ENCODE results near the gene SLA2.
A peak's percentile ranks its signal among the peaks of the same experiment; 100 is the strongest.
"Not testable (repeated sequence)": the region's sequence is repeated elsewhere in the genome, so short reads cannot be mapped to it uniquely, and the experiment has no call there.

SLA2 gene

DNA sequence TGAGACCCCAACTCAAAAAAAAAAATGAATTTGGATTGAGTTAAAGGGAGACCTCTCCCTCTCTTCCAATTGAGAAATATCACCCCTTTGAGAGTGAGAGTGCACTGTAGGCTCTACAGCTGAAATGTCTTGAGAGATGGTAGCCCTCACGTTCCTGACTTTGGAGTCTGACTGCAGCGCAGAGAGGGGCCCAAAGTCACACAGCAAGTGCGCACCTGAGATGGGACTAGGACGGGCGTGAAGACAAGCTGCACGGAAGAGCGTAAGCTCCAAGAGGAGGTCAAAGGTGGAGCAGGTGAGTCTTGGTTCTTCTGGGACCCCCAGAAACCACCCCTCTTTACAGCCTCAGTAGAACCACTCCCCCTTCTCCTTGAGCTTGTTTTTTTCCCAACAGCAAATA is 643 bp downstream of the SLA2 start:
- DNase-seq (ENCODE audit: low read depth): no peak

DNA sequence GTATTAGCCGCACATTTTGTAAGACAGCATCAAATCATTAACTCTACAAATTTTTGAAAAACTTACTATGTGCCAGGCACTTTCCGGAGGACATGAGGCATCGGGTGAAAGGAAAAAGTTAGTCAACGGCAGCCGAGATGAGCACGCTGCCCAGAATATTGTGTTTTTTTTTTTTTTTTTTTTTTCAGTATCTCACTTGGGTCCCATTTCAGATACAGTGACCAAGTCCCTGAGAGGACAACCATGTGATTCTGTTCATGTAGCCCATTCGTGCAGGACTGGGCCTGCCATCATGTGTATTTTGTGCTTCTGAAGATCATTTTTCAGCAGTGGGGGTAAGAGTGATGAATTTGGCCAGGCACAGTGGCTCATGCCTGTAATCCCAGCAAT is 1.3 kb downstream of the SLA2 start:
- no peak for DNase-seq (ENCODE audit: low read depth)

DNA sequence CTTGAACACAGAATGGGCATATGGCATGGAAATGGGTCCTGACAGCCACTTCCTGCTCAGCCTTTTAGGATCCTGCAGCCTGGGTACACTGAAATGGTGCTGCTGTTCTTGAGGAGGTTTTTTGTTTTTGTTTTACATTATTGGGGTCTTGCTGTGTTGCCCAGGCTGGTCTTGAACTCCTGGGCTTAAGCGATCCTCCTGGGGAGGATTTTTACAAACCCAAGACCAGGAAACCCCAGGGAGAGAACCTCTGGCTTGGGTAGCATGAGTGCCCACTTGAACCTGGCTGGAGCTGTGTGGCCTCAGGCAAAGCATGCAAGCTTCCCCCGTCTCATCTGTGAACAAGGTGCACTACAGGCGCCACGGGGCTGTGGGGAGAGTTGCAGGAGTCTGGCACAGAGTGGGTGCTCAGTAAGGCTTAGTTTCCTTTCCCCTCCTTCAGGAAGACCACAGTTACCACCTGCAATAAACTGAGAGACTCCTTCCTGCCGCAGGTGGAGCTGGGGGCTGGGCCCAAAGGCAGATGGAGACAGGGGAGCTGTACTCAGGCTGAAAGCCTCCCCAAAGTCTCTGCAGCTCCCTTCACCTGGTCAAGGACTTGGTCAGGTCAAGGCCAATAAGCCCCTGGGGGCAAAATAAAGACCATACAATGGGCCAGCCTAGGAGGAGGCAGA is 1.8 kb downstream of the SLA2 start:
- DNase-seq (ENCODE audit: low read depth): no peak

DNA sequence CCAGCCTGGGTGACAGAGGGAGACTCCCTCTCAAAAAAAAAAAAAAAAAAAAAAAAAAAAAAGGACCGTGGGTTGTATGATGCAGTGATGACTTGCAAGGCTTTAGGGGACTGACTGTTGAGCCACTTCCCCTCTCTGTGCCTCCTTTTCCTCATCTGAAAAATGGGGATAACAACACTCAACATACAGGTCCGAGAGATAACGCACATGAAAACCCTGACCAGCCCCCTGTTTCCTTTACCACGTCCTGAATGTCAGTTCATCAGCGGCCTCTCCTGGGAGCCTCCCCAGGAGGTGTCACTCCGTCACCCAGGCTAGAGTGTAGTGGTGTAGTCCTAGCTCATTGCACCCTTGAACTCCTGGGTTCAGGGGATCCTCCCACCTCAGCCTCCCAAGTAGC is 3.9 kb downstream of the SLA2 start:
- no peak for DNase-seq (ENCODE audit: low read depth)

DNA sequence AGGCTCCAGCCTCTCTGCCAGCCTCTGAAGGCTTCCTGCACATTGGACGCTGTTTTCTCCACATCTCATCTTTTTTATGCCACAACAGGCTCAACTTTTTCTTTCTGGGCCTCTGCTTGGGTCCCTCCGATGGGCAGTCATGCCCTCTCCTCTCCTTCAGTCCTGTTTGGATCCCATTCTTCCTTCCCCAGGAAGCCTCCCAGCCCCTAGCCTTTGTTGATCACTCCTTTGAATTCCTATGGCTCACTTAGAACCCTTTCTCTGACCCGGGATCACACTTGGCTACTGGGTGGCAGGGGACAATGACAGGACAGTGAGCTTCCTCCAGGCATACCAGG is 4.5 kb downstream of the SLA2 start:
- no peak for DNase-seq (ENCODE audit: low read depth)

DNA sequence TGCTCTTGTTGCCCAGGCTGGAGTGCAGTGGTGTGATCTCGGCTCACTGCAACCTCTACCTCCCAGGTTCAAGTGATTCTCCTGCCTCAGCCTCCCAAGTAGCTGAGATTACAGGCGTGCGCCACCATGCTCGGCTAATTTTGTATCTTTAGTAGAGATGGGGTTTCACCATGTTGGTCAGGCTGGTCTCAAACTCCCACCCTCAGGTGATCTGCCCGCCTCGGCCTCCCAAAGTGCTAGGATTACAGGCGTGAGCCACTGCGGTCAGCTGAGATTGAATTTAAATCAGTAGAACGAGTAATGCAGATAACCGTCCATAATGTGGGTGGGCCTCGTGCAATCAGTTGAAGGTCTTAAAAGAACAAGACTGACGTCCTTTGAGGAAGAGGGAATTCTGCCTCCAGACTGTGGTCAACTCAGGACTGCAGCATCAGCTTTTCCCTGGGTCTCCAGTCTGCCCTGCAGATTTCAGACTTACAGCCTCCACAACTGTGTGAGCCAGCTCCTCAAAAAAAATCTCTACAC is 7.1 kb downstream of the SLA2 start:
- DNase-seq (ENCODE audit: low read depth): not testable (repeated sequence)

DNA sequence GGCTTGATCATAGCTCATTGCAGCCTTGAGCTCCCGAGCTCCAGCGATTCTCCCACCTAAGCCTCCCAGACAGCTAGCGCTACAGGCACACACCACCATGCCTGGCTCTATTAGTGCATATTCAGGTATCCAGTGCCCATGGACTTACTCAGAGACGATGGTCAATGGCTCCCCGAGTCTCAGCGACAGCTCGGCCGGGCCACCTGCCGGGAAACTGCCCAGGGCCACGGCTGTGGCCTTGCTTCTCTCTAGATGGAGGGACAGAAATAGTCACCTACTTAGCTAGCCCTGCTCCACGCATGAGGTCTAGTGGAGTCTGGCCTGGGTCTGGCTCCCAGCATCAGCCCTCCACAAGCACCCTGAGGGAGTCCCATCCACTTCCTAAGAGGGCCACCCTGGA is 11.7 kb downstream of the SLA2 start:
- no peak for DNase-seq (ENCODE audit: low read depth)

DNA sequence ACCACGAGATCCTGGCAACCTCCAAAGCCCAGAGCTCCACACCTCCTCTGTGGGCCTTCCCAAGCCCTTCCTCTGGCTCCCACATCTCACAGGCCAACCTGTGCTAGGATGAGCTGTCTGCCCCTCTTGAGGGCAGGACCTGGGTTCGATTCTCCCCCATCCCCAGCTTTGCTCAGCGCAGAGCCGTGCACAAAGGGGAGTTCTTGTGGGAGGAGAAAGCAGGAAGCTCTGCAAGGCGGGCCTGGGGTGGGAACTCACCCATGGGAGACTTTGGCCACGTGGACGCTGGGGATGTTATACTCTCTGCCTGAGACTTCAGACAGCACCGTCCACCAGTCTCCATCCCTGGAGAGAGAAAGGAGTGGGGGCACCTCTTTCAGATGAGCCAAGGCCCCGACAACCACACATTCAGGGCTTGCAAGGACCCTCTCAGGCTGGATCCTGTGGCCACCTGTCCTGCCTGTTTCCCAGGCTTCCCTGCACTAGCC is 12.7 kb downstream of the SLA2 start:
- DNase-seq (ENCODE audit: low read depth): no peak

DNA sequence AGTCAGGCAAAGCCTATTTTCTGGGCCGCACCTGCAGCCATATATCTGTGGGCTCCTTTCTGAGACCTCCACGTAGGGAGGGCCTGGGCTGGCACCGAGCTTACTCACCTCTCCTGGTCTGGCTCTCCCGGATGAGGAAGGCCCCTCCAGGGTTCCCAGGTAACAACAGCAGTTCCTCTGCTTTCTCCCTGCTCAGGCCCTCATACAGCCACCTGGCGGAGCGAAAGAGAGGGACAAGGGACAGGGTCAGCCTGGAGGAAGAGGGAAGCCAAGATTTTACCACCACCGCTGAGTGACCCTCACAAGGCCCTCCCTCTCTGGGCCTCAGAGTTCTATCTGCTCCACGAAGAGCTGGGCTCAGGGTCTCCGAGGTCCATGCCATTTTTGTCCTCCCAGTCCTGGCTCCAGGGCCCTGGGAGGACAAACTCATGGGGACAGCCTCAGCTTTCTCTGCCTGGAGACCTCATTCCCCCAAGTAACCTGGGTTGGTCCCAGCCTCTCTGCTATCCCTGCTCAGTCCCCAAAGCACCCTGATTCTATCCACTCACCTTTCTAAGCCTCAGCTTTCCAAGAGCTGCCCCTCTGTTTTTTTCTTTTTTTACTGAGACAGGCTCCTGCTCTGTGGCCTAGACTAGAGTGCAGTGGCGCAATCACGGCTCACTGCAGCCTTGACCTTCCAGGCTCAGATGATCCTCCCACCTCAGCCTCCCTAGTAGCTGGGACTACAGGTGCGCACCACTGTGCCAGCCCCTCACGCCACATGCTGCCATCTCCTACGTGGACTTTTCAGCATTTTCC is 13.3 kb downstream of the SLA2 start:
- no peak for DNase-seq (ENCODE audit: low read depth)

DNA sequence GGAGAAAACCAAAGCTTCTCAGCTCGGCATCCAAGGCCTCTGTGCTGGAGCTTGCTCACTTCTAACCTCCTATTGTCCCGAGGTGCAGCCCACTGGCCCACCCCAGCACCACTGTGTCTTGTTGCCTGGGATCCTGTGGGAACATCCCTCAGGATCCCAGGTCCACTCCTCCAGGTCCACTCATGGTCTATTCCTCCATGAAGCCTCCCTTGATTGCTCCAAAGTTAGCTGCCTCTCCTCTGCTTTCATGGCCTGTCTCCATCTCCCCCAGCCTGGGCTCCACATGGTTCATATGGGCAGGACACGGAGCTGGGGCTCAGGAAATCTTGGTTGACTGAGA is 13.9 kb downstream of the SLA2 start:
- no peak for DNase-seq (ENCODE audit: low read depth)

DNA sequence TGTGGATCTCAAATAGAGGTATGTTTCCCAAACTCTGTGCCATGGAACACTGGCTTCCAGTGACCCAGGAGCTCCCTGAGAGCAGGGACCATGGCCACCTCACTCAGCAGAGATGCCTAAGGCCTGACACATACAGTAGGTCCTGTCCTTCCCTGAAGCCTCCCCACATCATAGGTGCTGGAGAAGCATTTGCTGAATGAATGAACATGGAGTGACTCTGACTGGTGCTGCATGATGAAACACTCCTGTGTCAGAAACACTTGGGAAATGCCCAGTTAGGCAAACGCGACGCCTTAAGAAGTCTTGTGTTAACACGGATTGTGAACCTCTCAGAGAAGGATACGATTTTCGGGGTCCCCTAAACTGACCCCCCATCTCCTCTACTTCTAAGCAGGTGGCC is 14.3 kb downstream of the SLA2 start:
- DNase-seq (ENCODE audit: low read depth): peak; percentile 18

DNA sequence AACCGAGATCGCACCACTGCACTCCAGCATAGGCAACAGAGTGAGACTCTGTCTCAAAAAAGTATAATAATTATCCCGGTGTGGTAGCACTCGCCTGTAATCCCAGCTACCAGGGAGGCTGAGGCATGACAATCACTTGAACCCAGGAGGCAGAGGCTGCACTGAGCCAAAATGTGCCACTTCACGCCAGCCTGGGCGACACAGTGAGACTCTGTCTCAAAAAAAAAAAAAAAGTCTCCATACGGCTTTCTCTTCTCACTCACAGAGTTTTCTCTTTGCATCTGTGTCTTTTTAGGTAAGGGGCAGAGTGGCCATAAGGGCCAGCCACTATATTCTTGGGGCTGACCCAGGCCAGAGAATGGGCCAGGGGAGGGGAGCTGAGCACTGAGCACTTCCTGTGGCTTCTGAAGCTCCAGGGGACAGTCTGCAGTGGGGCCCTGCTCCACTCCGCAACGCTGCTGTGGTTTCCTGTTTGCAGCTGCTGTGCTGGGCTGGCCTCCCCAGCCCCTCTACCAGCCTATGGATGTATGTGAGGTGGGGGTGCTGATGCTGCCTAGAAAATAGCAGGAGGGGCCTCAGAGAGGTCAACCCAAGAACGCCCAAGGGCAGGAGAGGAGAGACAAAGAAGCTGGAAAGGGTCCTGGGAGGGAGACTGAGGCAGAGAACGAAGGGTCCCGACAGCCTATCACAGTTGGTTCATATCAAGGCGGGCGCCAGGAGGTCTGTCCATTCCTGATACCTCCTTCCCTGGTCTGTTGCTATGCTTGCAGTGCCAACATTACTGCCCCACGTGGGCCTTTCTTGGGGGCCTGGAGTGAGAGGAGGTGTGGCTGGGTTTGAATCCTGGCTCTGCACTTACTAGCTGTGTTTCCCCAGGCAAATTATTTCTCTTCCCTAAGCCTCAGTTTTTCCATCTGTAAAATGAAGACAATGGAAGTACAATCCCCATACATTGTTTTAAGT is 16.0 kb downstream of the SLA2 start:
- no peak for DNase-seq (ENCODE audit: low read depth)

DNA sequence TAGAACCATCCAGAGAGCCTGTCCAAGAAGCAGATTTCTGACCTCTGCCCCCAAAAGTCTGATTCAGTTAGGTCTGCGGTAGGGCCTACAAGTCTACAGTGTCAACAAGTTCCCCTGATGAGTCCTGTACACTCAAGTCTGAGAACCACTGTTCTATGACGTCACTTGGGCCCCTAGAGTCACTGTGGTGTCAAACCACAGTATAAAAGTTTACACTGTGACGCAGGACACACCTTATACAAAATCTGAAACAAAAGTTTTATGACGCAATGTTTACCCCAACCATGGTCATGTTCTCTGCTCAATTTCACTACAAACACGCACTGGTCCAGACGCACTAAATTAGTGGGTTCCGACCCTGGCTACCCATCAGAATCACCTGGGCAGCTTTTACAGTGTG is 17.9 kb downstream of the SLA2 start:
- DNase-seq (ENCODE audit: low read depth): no peak

DNA sequence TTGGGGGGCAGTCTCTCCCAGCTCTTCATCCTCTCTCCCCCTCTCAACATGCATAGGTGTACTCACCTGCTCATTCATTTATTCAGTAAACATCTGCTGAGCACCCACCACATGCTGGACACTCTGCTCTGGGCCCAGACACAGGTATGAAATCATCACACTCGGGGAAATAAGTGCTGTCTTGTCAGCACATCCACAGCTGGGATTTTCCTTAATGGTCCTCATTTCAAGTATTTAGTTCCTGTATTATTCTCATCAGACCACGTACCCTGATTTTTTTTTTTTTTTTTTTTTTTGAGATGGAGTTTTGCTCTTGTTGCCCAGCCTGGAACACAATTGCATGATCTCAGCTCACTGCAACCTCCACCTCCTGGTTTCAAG is 21.1 kb downstream of the SLA2 start:
- no peak for DNase-seq (ENCODE audit: low read depth)

DNA sequence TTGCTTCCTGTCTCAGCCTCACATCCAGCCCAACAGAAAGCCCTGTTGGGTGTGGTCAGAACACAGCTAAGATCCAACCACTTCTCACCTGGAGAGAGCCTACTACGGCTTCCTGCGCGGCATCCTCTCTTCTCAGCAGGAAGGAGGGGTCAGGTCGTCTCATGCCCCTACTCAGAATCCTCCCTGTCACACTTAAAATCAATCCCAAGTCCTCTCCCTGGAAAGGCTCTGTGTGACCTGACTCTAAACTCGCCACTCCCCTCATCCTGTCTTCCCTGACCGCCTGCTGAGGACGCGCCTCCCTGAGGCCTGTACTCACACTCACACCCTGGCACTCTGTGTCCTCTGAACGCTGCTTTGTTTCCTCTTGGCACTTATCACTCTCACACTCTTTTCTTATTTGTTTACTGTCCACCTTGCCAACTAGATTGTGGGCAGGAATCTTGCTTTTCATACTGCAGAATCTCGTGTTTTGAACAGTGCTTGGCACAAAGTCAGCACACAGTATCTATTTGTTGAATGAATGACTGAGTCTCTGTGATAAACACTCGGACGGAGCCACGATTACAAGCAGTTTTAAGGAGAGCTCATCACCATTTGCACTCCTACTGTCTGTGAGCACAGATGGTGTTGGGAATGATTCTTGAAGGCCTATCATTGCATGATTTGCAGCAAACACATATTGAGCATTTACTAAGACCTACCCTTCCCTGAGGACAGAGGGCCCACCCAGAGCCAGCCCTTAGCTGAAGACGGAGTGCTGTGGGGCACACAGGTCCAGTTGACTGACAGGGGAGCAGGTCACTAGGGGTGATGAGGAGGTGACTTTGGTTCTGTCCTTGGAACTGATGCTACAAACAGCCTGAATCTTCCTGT is 21.7 kb downstream of the SLA2 start:
- DNase-seq (ENCODE audit: low read depth): no peak

DNA sequence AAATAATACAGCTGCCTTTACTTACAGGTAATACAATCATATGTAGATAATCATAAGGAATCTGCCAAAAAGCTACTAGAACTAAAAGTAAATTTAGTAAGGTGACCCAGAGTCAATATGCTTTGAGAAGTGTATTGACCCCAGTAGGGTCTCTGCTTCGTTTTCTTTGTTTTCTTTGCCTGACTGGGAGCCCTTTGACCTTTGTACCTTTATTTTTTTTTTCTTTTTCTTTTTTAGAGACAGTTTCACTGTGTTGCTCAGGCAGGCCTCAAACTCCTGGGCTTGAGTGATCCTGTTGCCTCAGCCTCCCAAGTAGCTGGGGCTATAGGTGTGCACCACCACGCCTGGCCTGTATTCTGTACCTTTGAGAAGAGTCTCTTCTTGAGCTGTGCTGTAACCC is 22.6 kb downstream of the SLA2 start:
- DNase-seq (ENCODE audit: low read depth): no peak

DNA sequence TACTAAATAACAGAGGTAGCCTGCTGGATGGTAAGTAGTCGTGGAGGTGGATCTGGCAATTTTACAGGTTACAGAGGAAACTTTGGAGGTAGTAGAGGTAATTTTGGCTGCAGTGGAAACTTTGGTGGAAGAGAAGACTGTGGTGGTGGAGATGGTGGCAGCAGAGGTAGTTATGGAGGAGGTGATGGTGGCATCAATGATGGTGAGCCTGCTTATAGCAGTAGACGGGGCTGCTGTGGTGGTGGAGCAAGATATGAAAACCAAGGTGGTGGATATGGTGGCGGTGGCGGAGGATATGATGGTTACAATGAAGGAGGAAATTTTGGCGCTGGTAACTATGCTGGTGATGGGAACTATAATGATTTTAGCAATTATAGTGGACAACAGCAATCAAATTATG is 25.1 kb downstream of the SLA2 start:
- DNase-seq (ENCODE audit: low read depth): no peak

DNA sequence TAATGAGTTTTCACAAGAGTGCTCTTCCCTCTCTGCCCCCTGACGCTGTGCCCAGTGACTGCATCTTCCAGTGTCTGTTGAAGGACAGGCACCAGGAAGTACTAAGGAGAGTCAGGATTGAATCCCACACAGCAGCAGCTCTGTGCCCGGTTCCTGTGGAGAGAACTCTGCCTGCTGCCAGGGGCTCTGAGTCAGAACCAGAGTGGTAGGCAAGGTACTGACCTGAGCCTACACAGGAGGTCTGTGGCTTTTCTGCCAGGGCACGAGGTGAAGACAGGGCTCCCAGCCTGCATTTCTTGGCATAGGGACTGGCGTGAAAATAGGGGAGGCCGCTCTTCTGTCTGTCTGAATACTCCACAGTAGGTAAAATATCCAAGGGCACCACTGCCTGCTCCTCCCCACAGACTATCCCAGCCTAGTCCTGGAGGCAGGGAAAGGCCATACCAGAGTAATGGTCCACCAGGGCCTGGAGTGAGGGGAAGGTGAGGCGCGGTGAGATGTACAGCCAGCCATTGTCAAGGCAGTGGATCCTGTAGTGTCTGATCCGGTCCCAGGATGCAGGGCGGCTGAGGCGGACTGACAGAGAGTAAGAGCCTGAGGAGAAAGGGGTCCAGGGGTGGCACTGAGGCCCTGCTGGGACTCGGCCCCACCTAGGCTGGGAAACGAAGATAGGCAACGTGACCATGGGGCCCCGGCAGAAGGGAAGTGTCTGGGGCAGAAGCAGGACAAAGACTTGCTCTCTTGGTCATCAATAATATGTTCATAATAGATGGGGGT is 31.0 kb downstream of the SLA2 start:
- no peak for DNase-seq (ENCODE audit: low read depth)

DNA sequence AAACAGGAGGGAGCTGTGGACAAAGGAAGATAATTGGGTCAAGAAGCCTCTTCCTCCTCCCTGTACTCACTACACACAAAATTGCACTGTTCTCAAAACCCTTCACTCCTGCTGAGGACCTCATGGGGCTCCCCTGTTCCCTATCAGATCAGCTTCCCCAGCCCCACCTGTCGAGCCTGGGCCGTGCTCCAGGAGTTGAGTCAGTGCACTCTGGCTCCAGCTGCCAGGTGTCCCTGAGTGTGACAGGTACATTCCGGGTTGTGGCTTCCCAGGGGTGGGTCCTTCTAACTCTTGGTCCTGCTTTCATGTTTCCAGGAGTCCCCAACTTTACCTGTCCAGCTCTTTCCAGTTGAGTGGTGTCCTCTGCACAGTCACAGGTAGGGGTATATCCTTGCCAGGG is 32.0 kb downstream of the SLA2 start:
- DNase-seq (ENCODE audit: low read depth): no peak

DNA sequence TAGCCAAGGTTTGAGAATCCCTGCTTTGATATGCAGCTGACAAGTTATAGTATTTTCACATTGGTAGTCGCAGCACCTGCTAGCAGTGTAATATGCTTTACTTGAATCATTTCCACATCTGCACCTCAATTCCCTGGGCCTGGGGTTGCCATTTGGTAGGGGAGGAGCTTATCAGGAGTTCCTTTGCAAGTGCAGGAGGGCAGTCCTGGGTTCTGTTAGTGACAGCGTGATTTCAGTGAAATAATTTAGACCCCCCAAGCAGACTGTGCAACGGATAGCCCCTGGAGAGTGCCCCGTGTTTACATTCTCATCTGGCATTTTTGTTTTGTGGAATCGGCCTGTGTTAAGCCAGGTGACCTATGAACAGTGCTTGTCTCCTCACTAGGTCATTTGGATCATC is 34.4 kb downstream of the SLA2 start:
- DNase-seq (ENCODE audit: low read depth): no peak

DNA sequence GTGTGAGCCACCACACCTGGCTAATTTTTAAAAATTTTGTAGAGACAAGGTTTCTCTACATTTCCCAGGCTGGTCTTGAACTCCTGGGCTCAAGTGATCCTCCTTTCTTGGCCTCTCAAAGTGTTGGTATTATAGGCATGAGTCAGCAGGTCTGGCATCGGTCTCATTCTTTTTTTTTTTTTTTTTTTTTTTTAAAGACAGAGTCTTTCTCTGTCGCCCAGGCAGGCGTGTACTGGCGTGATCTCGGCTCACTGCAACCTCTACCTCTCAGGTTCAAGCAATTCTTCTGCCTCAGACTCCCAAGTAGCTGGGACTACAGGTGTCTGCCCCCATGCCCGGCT is 37.6 kb downstream of the SLA2 start:
- not testable (repeated sequence) for DNase-seq (ENCODE audit: low read depth)
